HG03280 (cell line): Measurements from ENCODE around the gene OR5B12.
"Not testable (repeated sequence)": the region's sequence is repeated elsewhere in the genome, so short reads cannot be mapped to it uniquely, and the experiment has no call there.

Source experiments
- ATAC-seq: cut with Tn5 transposase; IDR thresholded peaks from one replicate; pipeline ENCODE4 v1.9.1; 2021; ENCODE audit warnings: mild to moderate bottlenecking, moderate library complexity; ENCODE audit not compliant: unreplicated experiment

The OR5B12 gene

DNA sequence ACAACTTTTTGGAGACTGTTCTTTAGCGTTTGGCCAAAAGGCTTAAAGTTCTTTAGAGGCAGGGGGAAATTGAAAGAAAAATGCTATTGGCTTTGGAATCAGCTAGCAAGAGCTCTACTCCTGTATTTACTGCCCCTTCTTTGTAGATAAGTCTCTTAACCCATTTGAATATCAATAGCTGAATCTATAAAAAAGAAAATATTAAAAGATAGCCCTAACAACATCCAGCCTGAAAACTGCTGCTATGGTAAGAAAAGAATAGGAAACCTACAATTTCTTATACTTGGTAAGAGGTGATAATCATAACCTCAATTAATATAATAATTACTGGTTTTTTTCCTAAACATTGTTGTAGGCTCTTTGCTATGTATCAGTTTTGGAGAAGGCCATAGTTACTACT lies at the start of gene OR5B12:
Gene OR5B12, minus strand, starts transcription at position 101 of the 400 bp plus-strand sequence. CDS start 2,085 bp downstream, outside the sequence.
- no peak for ATAC-seq

DNA sequence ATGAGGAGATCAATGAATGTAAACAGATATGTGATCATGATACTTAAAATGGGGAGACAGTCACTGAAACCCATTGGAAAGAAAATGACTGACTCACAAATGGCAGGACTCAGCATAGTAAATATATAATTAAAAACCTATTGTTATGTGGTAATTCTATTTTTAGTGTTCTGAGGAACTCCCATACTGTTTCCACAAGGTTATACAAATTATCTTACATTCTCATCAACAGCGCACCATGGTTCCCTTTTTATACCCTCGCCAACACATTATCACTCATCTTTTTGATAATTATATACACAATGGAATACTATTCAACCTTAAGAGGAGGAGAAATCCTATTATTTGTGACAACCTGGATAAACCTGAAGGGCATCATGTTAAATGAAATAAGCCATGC lies 48.8 kb upstream of the OR5B12 start:
- no peak for ATAC-seq

DNA sequence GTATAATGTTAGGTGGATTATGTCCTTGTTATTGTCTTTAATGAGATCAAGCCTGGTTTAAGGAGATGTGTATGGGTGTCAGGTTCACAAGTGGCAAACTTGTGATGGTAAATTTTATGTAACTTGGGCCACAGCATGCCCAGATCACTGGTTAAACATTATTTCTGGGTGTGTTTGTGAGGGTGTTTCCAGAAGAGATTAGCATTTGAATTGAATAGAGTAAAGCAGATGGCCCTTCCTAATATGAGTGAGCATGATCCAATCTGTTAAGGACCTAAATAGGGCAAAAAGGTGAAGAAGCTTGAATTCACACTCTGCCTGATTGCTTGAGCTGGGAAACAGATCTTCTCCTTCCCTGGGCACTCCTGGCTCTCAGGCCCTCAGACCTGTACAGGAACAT lies 45.1 kb upstream of the OR5B12 start:
- ATAC-seq, result no peak

DNA sequence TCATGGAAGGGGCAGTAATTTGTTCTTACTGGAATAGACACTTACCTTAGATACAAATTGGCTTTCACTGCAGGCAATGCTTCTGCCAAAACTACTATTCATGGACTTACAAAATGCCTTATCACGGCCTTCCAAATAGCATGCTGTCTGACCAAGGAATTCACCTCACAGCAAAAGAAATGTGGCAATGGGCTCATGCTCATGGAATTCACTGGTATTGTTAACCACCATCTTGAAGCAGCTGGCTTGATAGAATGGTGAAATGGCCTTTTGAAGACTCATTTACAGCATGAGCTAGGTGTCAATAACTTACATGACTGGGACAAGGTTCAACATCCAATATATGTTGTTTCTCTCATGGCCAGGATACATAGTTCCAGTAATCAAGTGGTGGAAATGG lies 43.9 kb upstream of the OR5B12 start:
- ATAC-seq, result no peak

DNA sequence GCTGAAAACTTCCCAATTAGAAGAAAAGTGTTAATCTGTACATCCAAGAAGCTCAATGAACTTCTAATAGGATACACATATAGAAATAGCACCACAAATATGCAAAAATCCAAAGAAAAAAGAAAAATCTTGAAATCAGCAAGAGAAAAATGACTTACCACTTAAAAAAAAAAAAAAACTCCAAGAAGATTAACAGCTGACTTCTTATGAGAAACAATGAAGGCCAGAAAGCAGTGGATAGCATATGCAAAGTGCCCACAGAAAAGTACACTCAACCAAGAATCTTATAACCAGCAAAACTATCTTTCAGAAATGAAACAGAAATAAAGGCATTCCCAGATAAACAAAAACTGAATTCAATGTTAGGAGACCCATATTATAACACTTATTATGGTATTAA lies 29.9 kb upstream of the OR5B12 start:
- ATAC-seq, result no peak

DNA sequence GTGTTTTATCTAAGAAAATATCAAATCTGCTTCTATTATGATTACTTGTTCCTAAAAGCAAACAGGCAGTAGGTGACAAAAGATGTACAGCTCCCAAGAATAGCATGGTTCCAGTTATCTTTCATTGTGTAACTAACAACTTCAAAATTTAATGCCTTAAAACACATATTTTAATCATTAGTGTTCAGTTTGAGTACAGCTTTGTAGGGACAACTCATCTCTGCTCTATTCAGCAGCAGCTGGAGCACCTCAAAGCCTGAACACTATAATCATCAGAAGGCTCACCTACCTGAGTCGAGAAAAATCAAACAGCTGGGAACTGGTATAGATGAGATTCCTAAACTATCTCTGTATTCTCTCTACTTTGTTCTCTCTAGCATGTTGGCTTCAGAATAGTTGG lies 24.3 kb upstream of the OR5B12 start:
- no peak for ATAC-seq

DNA sequence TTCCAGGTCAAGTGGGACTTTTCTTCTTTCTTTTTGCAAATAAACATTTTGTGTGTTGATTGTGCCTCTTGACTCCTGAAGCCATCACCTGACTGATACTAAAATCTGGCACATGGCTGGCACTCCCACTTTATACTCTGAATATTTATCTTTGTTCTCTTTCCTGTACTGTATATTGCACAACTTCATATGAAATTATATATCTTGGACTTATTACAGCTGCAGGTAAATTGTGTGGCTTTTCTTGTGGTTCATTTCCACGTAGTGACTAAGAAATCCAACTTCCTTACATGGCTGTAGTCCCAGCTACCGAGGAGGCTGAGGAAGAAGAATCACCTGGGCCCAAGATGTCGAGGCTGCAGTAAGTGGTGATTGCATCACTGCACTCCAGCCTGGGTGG lies 23.7 kb upstream of the OR5B12 start:
- no peak for ATAC-seq

DNA sequence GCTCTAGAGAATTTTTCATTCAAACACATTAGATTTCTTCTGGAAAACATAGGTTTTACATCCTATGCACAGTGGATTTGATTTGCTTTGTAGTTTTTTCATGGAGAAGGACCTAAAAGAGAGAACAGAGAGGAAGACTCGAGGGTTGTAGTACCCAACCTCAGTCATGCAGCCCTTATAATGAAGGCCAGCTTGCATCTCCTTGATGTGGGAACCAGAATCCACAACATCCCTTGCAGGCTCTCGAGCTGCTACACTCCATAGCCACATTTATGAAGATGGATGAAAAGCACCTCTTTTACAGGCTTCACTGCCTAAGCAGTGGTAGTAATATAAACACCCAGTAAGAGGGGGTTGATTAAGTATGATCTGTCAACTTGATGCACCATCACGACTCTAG lies 9.5 kb upstream of the OR5B12 start:
- no peak for ATAC-seq

DNA sequence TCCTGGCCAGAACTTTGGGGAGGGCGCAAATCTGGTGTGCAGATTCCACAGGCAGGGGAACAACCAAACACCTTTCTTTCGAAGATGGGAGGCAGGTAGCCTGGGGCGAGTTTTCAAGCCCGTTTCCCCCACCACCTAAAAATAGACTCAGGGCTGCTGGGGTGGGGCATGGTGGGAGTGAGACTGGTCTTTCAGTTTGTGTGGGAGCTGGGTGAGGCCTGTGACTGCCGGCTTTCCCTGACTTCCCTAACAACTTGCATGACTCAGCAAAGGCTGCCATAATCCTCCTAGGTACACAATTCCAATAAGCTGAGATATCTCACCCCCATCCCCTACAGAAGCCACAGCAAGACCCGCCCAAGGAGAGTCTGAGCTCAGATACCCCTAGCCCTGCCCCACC lies 4.3 kb upstream of the OR5B12 start:
- no peak for ATAC-seq

DNA sequence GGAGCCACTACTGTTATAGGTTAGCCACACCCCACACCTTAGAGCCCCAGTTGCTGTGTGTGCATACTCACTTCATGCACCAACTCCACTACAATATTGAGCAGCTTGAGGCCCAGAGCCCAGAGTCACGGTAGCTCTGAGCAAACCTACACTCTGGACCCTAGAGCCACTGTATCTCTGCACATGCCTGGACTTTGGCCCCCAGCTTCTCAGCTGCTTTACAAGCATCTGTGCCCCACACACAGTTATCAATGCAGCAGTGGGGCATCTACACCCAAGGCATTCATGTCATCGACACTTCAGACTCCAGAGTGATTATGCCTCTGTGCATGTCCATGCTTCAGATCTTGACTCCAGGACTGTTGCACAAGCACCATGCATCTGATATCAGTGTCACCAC lies 2.3 kb upstream of the OR5B12 start:
- ATAC-seq, result no peak

DNA sequence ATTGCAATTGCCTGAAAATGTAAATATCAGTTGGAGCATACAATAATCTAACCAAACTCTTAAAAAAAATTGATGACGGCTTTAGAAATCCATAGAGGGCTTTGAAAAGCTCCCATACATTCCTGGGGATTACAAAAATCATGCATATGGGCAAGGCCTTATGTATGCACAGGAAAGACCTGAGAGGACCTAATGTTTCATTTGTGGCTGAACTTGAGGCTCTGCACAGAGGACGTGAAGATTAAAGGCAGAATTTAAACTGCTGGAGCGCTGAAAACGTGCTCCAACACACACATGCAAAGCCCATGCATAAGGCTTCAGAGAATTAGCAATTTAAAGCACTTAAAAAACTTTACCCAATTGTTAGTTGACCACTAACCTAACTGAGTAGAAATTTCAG lies 3.5 kb downstream of the OR5B12 start:
- ATAC-seq, result no peak

DNA sequence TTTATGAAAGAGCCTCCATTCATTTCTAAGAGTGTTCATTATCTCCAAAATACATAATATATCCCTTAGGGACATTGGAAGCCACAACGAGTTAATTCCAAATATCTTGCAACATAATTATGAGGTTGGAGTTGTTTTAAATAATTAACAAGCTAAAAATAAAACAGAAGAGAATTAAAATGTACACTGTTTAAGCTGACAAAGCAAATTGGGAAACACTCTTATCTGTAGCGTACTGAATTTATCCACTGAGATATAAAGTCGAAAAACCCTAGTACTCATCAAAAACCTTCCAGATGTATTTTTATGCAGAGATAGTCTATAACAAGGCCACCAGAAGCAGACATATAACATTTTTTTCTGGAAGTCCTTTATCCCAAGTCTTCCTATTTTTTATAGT lies 7.8 kb downstream of the OR5B12 start:
- no peak for ATAC-seq

DNA sequence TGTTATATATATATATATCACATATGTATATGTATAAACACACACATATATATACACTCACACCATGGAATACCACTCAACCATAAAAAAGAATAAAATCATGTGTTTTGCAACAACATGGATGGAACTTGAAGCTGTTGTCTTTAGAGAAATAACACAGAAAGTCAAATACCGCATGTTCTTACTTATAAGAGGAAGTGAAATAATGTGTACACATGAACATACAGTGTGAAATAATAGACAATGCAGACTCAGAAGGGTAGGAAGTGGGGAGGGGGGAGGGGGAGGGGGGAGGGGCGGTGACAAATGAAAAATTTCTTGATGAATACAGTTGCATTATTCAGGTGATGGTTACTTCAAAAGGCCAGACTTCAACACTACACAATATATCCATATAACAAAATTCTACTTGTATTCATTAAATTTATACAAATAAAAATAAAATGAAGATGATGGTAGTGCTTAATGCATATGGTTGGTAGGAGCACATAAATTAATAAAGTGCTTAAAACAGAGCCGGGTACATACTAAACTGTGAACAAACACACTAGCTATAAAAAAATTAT lies 8.3 kb downstream of the OR5B12 start:
- ATAC-seq, result no peak

DNA sequence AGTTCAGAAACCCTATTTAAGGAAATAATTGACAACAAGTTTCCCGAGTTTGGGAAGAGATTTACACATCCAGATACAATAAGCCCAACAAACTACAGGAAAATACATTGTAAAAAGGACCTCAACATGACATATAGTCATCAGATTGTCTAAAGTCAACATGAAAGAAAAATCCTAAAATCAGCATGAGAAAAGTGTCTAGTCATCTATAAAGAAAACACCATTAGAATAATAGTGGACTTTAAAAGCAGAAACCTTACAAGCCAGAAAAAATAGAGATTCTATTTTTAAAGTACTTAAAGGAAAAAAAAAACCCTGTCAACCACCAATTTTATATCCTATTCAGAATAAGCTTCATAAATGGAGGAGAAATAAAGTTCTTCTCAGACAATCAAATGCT lies 12.8 kb downstream of the OR5B12 start:
- no peak for ATAC-seq

DNA sequence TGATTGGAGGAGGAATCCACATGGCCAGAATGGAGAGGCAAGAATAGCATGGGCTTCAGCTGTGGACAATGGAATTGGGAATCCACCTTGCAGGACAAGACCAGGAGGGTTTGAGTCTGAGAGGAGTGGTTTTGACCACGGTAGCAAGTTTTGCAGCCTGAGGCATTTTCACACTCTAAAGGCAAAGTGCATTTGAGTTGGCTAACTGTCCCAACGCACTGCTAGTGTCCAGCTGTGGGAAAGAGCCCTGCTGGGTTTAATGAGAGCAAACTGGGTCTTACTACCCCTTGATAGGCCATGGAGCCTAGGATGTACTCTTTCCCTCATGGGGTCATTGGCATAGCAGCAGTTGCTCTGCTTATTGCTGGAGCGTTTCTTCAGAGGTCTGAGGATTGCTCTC lies 14.0 kb downstream of the OR5B12 start, which contains the start of gene OR5B2:
Gene OR5B2, minus strand, starts transcription at position 101 of the 400 bp plus-strand sequence. CDS start 4,860 bp downstream, outside the sequence.
- no peak for ATAC-seq

DNA sequence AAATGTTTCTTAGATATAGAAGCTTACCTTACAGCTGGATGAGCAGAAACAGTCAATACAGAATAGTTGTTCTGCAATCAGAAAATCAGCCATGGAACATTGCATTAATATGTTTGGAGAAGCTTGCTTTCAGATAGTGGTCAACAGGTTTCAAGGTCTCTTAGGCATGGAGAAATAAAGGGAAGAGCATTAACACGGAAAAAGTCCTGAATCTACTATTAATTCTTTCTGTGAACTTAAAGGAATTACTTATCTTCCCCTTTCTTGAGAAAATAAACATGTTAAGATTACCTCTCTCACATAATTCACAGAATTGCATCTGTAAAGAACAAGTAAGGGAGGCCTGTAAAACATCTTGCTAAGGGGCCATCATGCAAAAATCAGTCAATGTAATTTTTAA lies 35.3 kb downstream of the OR5B12 start, which contains the start of gene OR5B3:
Gene OR5B3, minus strand, starts transcription at position 101 of the 400 bp plus-strand sequence. CDS start 3,465 bp downstream, outside the sequence.
- no peak for ATAC-seq

DNA sequence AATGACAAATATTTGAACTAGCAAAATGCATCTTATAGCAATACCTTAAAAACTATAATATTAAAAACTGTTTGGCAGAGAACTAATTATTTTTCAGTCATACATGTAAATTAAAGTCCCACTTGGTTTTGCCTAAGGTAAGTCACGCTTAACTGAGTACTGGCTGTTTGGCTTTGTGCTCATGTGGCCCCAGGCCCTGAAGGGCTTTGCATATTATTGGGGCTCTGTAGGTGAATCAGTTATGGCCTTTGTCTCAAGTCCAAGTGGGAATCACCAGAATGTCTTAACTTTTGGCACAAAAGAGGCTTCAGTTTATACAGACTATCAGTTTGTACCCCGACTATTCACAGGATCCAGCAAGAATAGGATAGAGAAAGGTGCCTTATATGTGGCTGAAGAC lies 42.4 kb downstream of the OR5B12 start:
- ATAC-seq, result not testable (repeated sequence)

DNA sequence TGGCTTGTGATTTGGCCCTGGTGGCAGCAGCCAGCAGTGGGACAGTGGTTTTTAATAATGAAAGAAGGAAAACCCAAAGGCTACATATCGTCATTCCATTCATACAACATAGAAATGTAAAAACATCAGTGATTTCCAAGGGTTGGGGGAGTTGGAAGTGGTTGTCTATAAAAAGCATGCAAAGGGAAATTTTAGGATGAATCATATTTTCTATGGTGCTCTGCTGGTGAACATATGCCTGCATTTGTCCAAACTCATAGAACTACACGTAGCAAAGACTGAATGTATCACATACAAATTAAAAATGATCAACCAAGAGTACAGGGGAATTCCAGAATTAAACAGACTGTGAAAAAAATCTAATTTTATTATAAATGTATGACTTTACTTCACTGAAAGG lies 46.5 kb downstream of the OR5B12 start:
- ATAC-seq, result no peak

DNA sequence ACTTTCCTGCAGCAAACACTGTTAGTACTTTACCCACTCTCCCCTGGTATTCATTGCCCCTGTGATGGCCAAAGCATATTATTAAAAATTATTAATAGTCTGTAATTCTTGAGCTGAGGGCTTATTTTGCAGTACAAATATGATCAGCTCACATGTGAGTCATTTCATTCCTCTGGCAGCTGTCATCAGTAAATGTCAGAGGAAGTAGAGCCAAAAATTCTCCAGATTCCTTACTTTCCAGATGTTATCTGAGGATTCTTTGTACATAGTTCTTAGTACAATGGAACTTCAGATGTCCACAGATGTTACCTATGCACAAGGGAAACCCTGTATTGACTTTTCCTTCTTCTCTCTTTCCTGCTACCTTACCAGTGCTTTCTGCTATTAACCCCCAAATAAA lies 47.8 kb downstream of the OR5B12 start:
- ATAC-seq, result no peak

DNA sequence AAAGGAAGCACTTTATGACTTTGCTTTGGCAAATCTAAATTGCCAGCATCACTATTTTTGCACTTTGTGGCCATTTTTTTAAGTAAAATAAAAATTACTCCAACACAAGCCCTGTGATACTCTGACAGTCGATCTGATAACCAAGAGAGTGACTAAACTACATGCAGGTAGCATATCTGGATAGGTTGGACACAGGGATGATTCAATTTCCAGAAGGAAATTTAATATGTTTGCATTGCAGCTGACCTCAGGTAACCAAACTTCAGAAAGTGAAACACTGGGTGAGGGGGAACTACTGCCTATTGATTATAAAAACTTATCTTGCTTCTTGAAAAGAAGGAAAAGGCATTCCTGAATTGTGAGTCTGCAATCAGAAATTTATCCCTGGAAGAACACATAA lies 49.3 kb downstream of the OR5B12 start:
- no peak for ATAC-seq

DNA sequence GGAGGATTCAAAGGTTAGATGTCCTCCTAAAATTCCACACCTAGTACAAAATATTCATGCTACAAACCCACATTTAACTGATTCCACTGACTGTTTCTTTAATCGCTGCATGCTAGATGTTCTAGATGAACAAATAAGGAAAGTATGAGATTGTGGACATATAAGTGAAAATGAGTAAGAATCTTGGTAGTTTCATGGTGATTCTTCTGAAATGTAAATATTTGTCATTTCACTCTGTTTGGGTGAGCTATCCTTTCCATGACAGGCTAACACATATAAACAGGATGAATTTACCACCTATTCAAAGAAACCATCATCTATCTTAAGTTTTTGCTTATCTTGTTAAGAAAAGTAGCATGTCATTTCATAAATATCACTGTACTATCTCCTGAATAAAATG lies 50.2 kb downstream of the OR5B12 start:
- no peak for ATAC-seq

DNA sequence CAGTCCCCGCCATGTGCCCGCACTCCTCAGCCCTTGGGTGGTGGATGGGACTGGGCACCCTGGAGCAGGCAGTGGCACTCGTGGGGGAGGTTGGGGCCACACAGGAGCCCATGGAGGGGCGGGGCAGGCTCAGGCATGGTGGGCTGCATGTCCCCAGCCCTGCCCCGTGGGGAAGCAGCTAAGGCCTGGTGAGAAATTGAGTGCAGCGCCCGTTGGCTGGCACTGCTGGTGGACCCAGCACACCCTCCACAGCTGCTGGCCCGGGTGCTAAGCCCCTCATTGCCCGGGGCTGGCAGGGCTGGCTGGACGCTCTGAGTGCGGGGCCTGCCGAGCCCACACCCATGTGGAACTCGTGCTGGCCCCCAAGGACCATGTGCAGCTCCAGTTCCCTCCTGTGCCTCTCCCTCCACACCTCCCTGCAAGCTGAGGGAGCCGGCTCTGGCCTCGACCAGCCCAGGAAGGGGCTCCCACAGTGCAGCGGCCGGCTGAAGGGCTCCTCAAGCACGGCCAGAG lies 51.4 kb downstream of the OR5B12 start:
- no peak for ATAC-seq
